Measurements from ENCODE around the gene CA14. TPM values are rescaled to one million over a fixed set of nuclear protein-coding genes. Genes with fewer than 3 reads are reported as not detected.

CA14 gene
- total RNA-seq, 1 experiment from 2014 or later = 4.7 TPM

Other genes starting within 250 kb of the CA14 start
- 13.1 and 13.3 TPM in 2 replicates for gene OTUD7B, start 247.0 kb upstream of the CA14 start, total RNA-seq (2014; rRNA removed; shearing (Covaris generic))
- gene VPS45, start 190.0 kb upstream of the CA14 start, total RNA-seq (2014; rRNA removed; shearing (Covaris generic)) = 41.5 and 49.5 TPM in 2 replicates
- 50.0 and 54.4 TPM in 2 replicates for gene PLEKHO1, start 107.9 kb upstream of the CA14 start, total RNA-seq (2014; rRNA removed; shearing (Covaris generic))
- 85.9 and 92.1 TPM in 2 replicates for gene ANP32E, start 21.7 kb upstream of the CA14 start, total RNA-seq (2014; rRNA removed; shearing (Covaris generic))
- 93.6 and 95.6 TPM in 2 replicates for gene APH1A, start 11.2 kb downstream of the CA14 start, total RNA-seq (2014; rRNA removed; shearing (Covaris generic))
- 1.3 and 2.0 TPM in 2 replicates for gene C1orf54, start 15.0 kb downstream of the CA14 start, total RNA-seq (2014; rRNA removed; shearing (Covaris generic))
- gene CIART, start 24.8 kb downstream of the CA14 start, total RNA-seq (2014; rRNA removed; shearing (Covaris generic)) = not detected in 2 replicates
- gene MRPS21, start 36.1 kb downstream of the CA14 start, total RNA-seq (2014; rRNA removed; shearing (Covaris generic)) = 47.8 and 53.0 TPM in 2 replicates
- gene PRPF3, start 63.8 kb downstream of the CA14 start, total RNA-seq (2014; rRNA removed; shearing (Covaris generic)) = 75.4 and 88.7 TPM in 2 replicates
- 14.6 and 15.5 TPM in 2 replicates for gene RPRD2, start 106.4 kb downstream of the CA14 start, total RNA-seq (2014; rRNA removed; shearing (Covaris generic))
- 24.0 and 26.3 TPM in 2 replicates for gene TARS2, start 229.6 kb downstream of the CA14 start, total RNA-seq (2014; rRNA removed; shearing (Covaris generic))

Measured in SJCRH30 (cell line).